Measurements from ENCODE around the gene NUAK1.

NUAK1 gene

GRCh38 chr12:106040521-106040920 lies 98.2 kb downstream of the NUAK1 start:
- Histone ChIP-seq H3K9ac (ENCODE audit: low read depth, low read length, poor library complexity) (peak overlapping the region; percentile 15), H2AFZ (ENCODE audit: low read length) (no peak overlapping the region), H3K23ac (ENCODE audit: low read depth, low read length, poor library complexity) (no peak overlapping the region), H3K4me1 (ENCODE audit: control insufficient read depth in 2 of 2, insufficient read depth in 1 of 2, low read depth in 1 of 2, low read length in 2 of 2) (peaks cover 6 to 7% of the 10 kb centered on the region in 2 donors), H4K8ac (ENCODE audit: low read depth, low read length) (no peak overlapping the region), H3K9me3 (replicated peaks in 1 of 2; ENCODE audit: control insufficient read depth in 2 of 2, insufficient read depth in 1 of 2, low read depth in 1 of 2, low read length in 2 of 2) (no peaks in the 10 kb centered on the region), H3K4me2 (ENCODE audit: insufficient read depth, low read length, poor library complexity, severe bottlenecking) (no peak overlapping the region), H2BK12ac (ENCODE audit: low read length) (peak overlapping the region; percentile 82), H3K27ac (replicated peaks; ENCODE audit: low read length) (no peak overlapping the region), H2BK120ac (ENCODE audit: low read depth, low read length) (no peak overlapping the region), H3K36me3 (replicated peaks in 1 of 2; ENCODE audit: control insufficient read depth in 2 of 2, insufficient read depth in 2 of 2, low read length in 2 of 2) (no peaks in the 10 kb centered on the region), H3K79me1 (ENCODE audit: low read depth, low read length) (no peaks in the 10 kb centered on the region), H3K4me3 (ENCODE audit: low read length in 2 of 2) (no peak overlapping the region), H3K4ac (ENCODE audit: low read length) (no peak overlapping the region), H2AK5ac (ENCODE audit: low read depth, low read length) (peak overlapping the region; percentile 91), H2BK5ac (ENCODE audit: low read length) (peak overlapping the region; percentile 25), H4K91ac (ENCODE audit: low read depth, low read length, poor library complexity) (peak overlapping the region; percentile 60), H2BK15ac (ENCODE audit: low read length) (peak overlapping the region; percentile 60), H3K14ac (ENCODE audit: low read length) (no peak overlapping the region), H3K18ac (ENCODE audit: low read length) (peak overlapping the region; percentile 94), H3K27me3 (ENCODE audit: control insufficient read depth in 3 of 3, insufficient read depth in 3 of 3, low read depth in 1 of 3, low read length in 3 of 3) (no peaks in the 10 kb centered on the region)
- no CpG with 5 or more reads among the region's 7 CpGs for WGBS, 2 donors (ENCODE audit: extremely low coverage in 2 of 2, insufficient read length in 2 of 2, insufficient replicate concordance in 1 of 2)
- no peak for DNase-seq (ENCODE audit: low spot score)

- H2BK5ac ChIP-seq (ENCODE audit: low read length) = peak overlapping the region; percentile 25
- no peak overlapping the region for H2BK120ac ChIP-seq (ENCODE audit: low read depth, low read length)
- no peak overlapping the region for H3K4me3 ChIP-seq (ENCODE audit: low read length in 2 of 2)
- H3K27me3 ChIP-seq (ENCODE audit: control insufficient read depth in 3 of 3, insufficient read depth in 3 of 3, low read depth in 1 of 3, low read length in 3 of 3) = no peaks in the 10 kb centered on the region
- WGBS, 2 donors (ENCODE audit: extremely low coverage in 2 of 2, insufficient read length in 2 of 2, insufficient replicate concordance in 1 of 2) = no CpG with 5 or more reads among the region's 2 CpGs
- no peak overlapping the region for H3K4ac ChIP-seq (ENCODE audit: low read length)
- no peak overlapping the region for H4K91ac ChIP-seq (ENCODE audit: low read depth, low read length, poor library complexity)
- no peak overlapping the region for H3K14ac ChIP-seq (ENCODE audit: low read length)
- H3K4me2 ChIP-seq (ENCODE audit: insufficient read depth, low read length, poor library complexity, severe bottlenecking) = no peak overlapping the region
- peaks cover 4 to 7% of the 10 kb centered on the region in 2 donors for H3K4me1 ChIP-seq (ENCODE audit: control insufficient read depth in 2 of 2, insufficient read depth in 1 of 2, low read depth in 1 of 2, low read length in 2 of 2)
- no peaks in the 10 kb centered on the region for H3K36me3 ChIP-seq (replicated peaks in 1 of 2; ENCODE audit: control insufficient read depth in 2 of 2, insufficient read depth in 2 of 2, low read length in 2 of 2)
- H2AK5ac ChIP-seq (ENCODE audit: low read depth, low read length) = peak overlapping the region; percentile 91
- H2AFZ ChIP-seq (ENCODE audit: low read length) = no peak overlapping the region
- H3K27ac ChIP-seq (replicated peaks; ENCODE audit: low read length) = no peak overlapping the region
- no peak overlapping the region for H3K23ac ChIP-seq (ENCODE audit: low read depth, low read length, poor library complexity)
- peak overlapping the region; percentile 94 for H3K18ac ChIP-seq (ENCODE audit: low read length)
- no peak for DNase-seq (ENCODE audit: low spot score)
- H3K9ac ChIP-seq (ENCODE audit: low read depth, low read length, poor library complexity) = no peak overlapping the region
- H2BK15ac ChIP-seq (ENCODE audit: low read length) = peak overlapping the region; percentile 76
- peak overlapping the region; percentile 82 for H2BK12ac ChIP-seq (ENCODE audit: low read length)
- peak overlapping the region; percentile 19 for H4K8ac ChIP-seq (ENCODE audit: low read depth, low read length)
- H3K9me3 ChIP-seq (replicated peaks in 1 of 2; ENCODE audit: control insufficient read depth in 2 of 2, insufficient read depth in 1 of 2, low read depth in 1 of 2, low read length in 2 of 2) = no peaks in the 10 kb centered on the region
- no peaks in the 10 kb centered on the region for H3K79me1 ChIP-seq (ENCODE audit: low read depth, low read length)
Observed at GRCh38 chr12:106039646-106040404, 98.9 kb downstream of the NUAK1 start.

- Histone ChIP-seq H3K23ac (ENCODE audit: low read depth, low read length, poor library complexity) (peak overlapping the region; percentile 67), H3K9ac (ENCODE audit: low read depth, low read length, poor library complexity) (peak overlapping the region; percentile 63), H2BK15ac (ENCODE audit: low read length) (peak overlapping the region; percentile 76), H3K27me3 (ENCODE audit: control insufficient read depth in 3 of 3, insufficient read depth in 3 of 3, low read depth in 1 of 3, low read length in 3 of 3) (no peaks in the 10 kb centered on the region), H3K4me1 (ENCODE audit: control insufficient read depth in 2 of 2, insufficient read depth in 1 of 2, low read depth in 1 of 2, low read length in 2 of 2) (peaks cover 0 to 7% of the 10 kb centered on the region in 2 donors), H3K4me2 (ENCODE audit: insufficient read depth, low read length, poor library complexity, severe bottlenecking) (no peak overlapping the region), H2AFZ (ENCODE audit: low read length) (no peak overlapping the region), H3K14ac (ENCODE audit: low read length) (peak overlapping the region; percentile 85), H2BK5ac (ENCODE audit: low read length) (no peak overlapping the region), H3K18ac (ENCODE audit: low read length) (peak overlapping the region; percentile 92), H3K9me3 (replicated peaks in 1 of 2; ENCODE audit: control insufficient read depth in 2 of 2, insufficient read depth in 1 of 2, low read depth in 1 of 2, low read length in 2 of 2) (no peaks in the 10 kb centered on the region), H2AK5ac (ENCODE audit: low read depth, low read length) (peak overlapping the region; percentile 97), H2BK12ac (ENCODE audit: low read length) (peak overlapping the region; percentile 86), H3K27ac (replicated peaks; ENCODE audit: low read length) (no peak overlapping the region), H3K36me3 (replicated peaks in 1 of 2; ENCODE audit: control insufficient read depth in 2 of 2, insufficient read depth in 2 of 2, low read length in 2 of 2) (no peaks in the 10 kb centered on the region), H3K4ac (ENCODE audit: low read length) (peak overlapping the region; percentile 69), H4K91ac (ENCODE audit: low read depth, low read length, poor library complexity) (no peak overlapping the region), H2BK120ac (ENCODE audit: low read depth, low read length) (peak overlapping the region; percentile 52), H3K4me3 (ENCODE audit: low read length in 2 of 2) (no peak overlapping the region), H4K8ac (ENCODE audit: low read depth, low read length) (no peak overlapping the region), H3K79me1 (ENCODE audit: low read depth, low read length) (no peaks in the 10 kb centered on the region)
- WGBS, 2 donors (ENCODE audit: extremely low coverage in 2 of 2, insufficient read length in 2 of 2, insufficient replicate concordance in 1 of 2) = no CpG with 5 or more reads among the region's 6 CpGs
- no peak for DNase-seq (ENCODE audit: low spot score)
Observed at GRCh38 chr12:106039242-106039641, 99.5 kb downstream of the NUAK1 start.

DNA sequence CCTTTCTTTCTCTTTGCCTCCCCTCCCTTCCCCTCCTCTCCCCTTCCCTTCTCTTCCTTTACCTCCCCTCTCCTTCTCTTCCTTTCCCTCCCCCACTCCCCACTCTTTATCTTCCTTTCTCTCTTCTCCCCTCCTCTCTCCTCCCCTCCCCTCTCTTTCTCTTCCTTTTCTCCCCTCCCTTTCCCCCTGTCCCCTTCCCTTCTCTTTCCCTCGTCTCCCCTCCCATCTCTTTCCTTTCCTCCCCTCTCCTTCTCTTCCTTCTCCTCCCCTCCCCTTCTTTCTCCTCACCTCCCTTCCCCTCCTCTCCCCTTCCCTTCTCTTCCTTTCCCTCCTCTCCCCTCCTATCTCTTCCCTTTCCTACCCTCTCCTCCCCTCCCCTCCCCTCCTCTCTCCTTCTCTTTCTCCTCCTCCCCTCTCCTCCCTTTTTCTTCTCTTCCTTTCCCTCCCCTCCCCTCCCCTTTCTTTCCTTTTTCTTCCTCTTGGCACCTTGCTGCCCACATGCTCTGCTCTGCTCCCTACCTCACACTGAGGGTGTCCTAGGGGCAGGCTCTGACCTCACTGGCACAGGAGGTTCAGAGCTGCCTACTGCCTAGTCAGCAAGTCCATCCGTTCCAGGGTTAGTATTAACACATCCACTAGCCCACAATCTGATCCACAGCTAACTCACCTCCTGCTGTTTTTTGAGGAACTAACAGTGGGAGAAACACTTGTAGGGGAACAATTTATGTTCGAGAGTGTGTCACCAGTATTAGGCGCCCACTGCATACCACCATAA lies 101.0 kb downstream of the NUAK1 start:
- Histone ChIP-seq H2AK5ac (ENCODE audit: low read depth, low read length) (no peak overlapping the region), H4K91ac (ENCODE audit: low read depth, low read length, poor library complexity) (no peak overlapping the region), H3K4me1 (ENCODE audit: control insufficient read depth in 2 of 2, insufficient read depth in 1 of 2, low read depth in 1 of 2, low read length in 2 of 2) (peaks cover 0 to 7% of the 10 kb centered on the region in 2 donors), H3K23ac (ENCODE audit: low read depth, low read length, poor library complexity) (no peak overlapping the region), H3K27me3 (ENCODE audit: control insufficient read depth in 3 of 3, insufficient read depth in 3 of 3, low read depth in 1 of 3, low read length in 3 of 3) (no peaks in the 10 kb centered on the region), H3K14ac (ENCODE audit: low read length) (no peak overlapping the region), H3K4me3 (ENCODE audit: low read length in 2 of 2) (no peak overlapping the region), H3K9ac (ENCODE audit: low read depth, low read length, poor library complexity) (no peak overlapping the region), H2AFZ (ENCODE audit: low read length) (no peak overlapping the region), H3K18ac (ENCODE audit: low read length) (peak overlapping the region; percentile 5), H3K79me1 (ENCODE audit: low read depth, low read length) (no peaks in the 10 kb centered on the region), H4K8ac (ENCODE audit: low read depth, low read length) (no peak overlapping the region), H2BK120ac (ENCODE audit: low read depth, low read length) (no peak overlapping the region), H2BK12ac (ENCODE audit: low read length) (peak overlapping the region; percentile 75), H2BK15ac (ENCODE audit: low read length) (no peak overlapping the region), H3K27ac (replicated peaks; ENCODE audit: low read length) (no peak overlapping the region), H3K4me2 (ENCODE audit: insufficient read depth, low read length, poor library complexity, severe bottlenecking) (no peak overlapping the region), H3K4ac (ENCODE audit: low read length) (no peak overlapping the region), H3K36me3 (replicated peaks in 1 of 2; ENCODE audit: control insufficient read depth in 2 of 2, insufficient read depth in 2 of 2, low read length in 2 of 2) (no peaks in the 10 kb centered on the region), H2BK5ac (ENCODE audit: low read length) (no peak overlapping the region), H3K9me3 (replicated peaks in 1 of 2; ENCODE audit: control insufficient read depth in 2 of 2, insufficient read depth in 1 of 2, low read depth in 1 of 2, low read length in 2 of 2) (no peaks in the 10 kb centered on the region)
- DNase-seq (ENCODE audit: low spot score) = no peak
- 100% methylated on average over 1 of the region's 4 CpGs; no CpG with 5 or more reads in 1 of the 2 donors for WGBS, 2 donors (ENCODE audit: extremely low coverage in 2 of 2, insufficient read length in 2 of 2, insufficient replicate concordance in 1 of 2)

Data from neuronal stem cell (in vitro differentiated cells).